ENCODE data around the gene UBE2D4. TPM values are rescaled to one million over a fixed set of nuclear protein-coding genes. Genes with fewer than 3 reads are reported as not detected.
"Not testable (repeated sequence)": the region's sequence is repeated elsewhere in the genome, so short reads cannot be mapped to it uniquely, and the experiment has no call there.

Gene UBE2D4
- total and polyA plus RNA-seq, 3 experiments from 2014 or later: 13.9 to 16.2 (median 15.2) TPM

DNA sequence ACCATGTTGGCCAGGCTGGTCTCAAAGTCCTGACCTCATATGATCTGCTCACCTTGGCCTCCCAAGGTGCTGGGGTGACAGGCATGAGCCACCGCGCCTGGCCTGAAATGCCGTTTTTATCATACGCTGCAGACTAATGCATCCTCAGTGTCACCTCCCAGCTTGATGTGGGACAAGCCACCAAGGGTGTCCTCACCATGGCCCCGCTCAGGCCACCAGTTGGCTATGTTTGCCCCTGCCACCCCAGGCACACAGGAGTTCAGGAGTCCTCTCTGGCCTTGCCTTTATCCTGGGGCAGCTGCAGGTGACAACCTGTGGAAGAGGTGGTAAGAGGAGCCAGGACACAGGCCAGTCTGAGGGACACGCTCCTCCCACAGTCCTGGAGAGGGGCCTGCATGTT, 68.4 kb downstream of the UBE2D4 start:
- H3K4me3 ChIP-seq (ENCODE audit: low read length); DNase-seq; POLR2A ChIA-PET; H3K27me3 ChIP-seq (ENCODE audit: insufficient read depth, low read length, poor library complexity, severe bottlenecking); CTCF ChIA-PET; H3K27me3 Mint-ChIP-seq; H3K27ac Mint-ChIP-seq; H3K4me3 Mint-ChIP-seq; H3K36me3 ChIP-seq (ENCODE audit: insufficient read depth, low read length); H3K36me3 Mint-ChIP-seq; H3K27ac ChIP-seq (ENCODE audit: low read depth, low read length); H3K4me1 Mint-ChIP-seq; H3K9me3 Mint-ChIP-seq; H3K4me1 ChIP-seq (ENCODE audit: insufficient read depth, low read length); H3K9me3 ChIP-seq (ENCODE audit: low read length): not testable (repeated sequence)

- H3K4me1 ChIP-seq (ENCODE audit: insufficient read depth, low read length); H3K36me3 ChIP-seq (ENCODE audit: insufficient read depth, low read length); H3K4me3 ChIP-seq (ENCODE audit: low read length); DNase-seq; H3K9me3 Mint-ChIP-seq; H3K27ac Mint-ChIP-seq; H3K4me3 Mint-ChIP-seq; H3K36me3 Mint-ChIP-seq; H3K27me3 ChIP-seq (ENCODE audit: insufficient read depth, low read length, poor library complexity, severe bottlenecking); CTCF ChIA-PET; H3K27me3 Mint-ChIP-seq; H3K27ac ChIP-seq (ENCODE audit: low read depth, low read length); H3K4me1 Mint-ChIP-seq; H3K9me3 ChIP-seq (ENCODE audit: low read length); POLR2A ChIA-PET: not testable (repeated sequence)
These were observed 71.3 kb downstream of the UBE2D4 start, which contains the start of gene SPDYE1 for GRCh38 chr7:43997532-43997931. Gene SPDYE1, plus strand, starts transcription at chr7:43997897. Its CDS starts 2,053 bp downstream, at chr7:43999950.

Other genes with a start within 250 kb of the UBE2D4 start
- 10 to 100 TPM; 75.9 to 81.6 TPM for gene COA1, start 196.9 kb upstream of the UBE2D4 start, total RNA-seq
- 68.9 TPM for gene COA1, start 196.9 kb upstream of the UBE2D4 start, polyA plus RNA-seq
- gene BLVRA, start 167.8 kb upstream of the UBE2D4 start, total RNA-seq: 10 to 100 TPM; 26.8 to 30.1 TPM
- 52.6 TPM for gene BLVRA, start 167.8 kb upstream of the UBE2D4 start, polyA plus RNA-seq
- gene MRPS24, start 56.9 kb upstream of the UBE2D4 start, total RNA-seq: 100 to 1,000 TPM; 140 to 147 TPM
- gene MRPS24, start 56.9 kb upstream of the UBE2D4 start, polyA plus RNA-seq: 122 TPM
- 10 to 100 TPM; 34.7 to 37.8 TPM for gene URGCP, start 19.8 kb upstream of the UBE2D4 start, total RNA-seq
- gene URGCP, start 19.8 kb upstream of the UBE2D4 start, polyA plus RNA-seq: 33.1 TPM
- not detected for gene SPDYE1, start 71.5 kb downstream of the UBE2D4 start, total RNA-seq
- 0.25 TPM for gene SPDYE1, start 71.5 kb downstream of the UBE2D4 start, polyA plus RNA-seq
- gene DBNL, start 118.3 kb downstream of the UBE2D4 start, total RNA-seq: 100 to 1,000 TPM; 144 to 154 TPM
- 184 TPM for gene DBNL, start 118.3 kb downstream of the UBE2D4 start, polyA plus RNA-seq
- under 1 TPM; 0.38 to 0.44 TPM for gene PGAM2, start 139.1 kb downstream of the UBE2D4 start, total RNA-seq
- not detected for gene PGAM2, start 139.1 kb downstream of the UBE2D4 start, polyA plus RNA-seq
- gene POLM, start 156.1 kb downstream of the UBE2D4 start, total RNA-seq: 10 to 100 TPM; 42.3 to 42.4 TPM
- 22.0 TPM for gene POLM, start 156.1 kb downstream of the UBE2D4 start, polyA plus RNA-seq
- gene AEBP1, start 177.9 kb downstream of the UBE2D4 start, total RNA-seq: 1 to 10 TPM; 8.4 to 8.9 TPM
- gene AEBP1, start 177.9 kb downstream of the UBE2D4 start, polyA plus RNA-seq: 1.6 TPM
- 100 to 1,000 TPM; 279 to 291 TPM for gene POLD2, start 197.1 kb downstream of the UBE2D4 start, total RNA-seq
- 74.1 TPM for gene POLD2, start 197.1 kb downstream of the UBE2D4 start, polyA plus RNA-seq
- not detected for gene MYL7, start 214.9 kb downstream of the UBE2D4 start, total RNA-seq
- gene MYL7, start 214.9 kb downstream of the UBE2D4 start, polyA plus RNA-seq: not detected

Measured in CD8-positive, alpha-beta memory T cell (primary cell).